Activated gamma-delta T cell (primary cell): ENCODE results near the gene NELFA.

Source experiments
- DNase-seq: peaks from one replicate; lab custom pipeline; 2025; lab: John Stamatoyannopoulos, UW

NELFA gene

GRCh38 chr4:1937550-1937949 lies 71.2 kb downstream of the NELFA start:
- DNase-seq: no peak

GRCh38 chr4:1933700-1934099 lies 75.1 kb downstream of the NELFA start:
- no peak for DNase-seq

- no peak for DNase-seq
These were observed 76.0 kb downstream of the NELFA start for GRCh38 chr4:1932736-1933135.
